ENCODE measurements around the gene ANXA11. TPM values are rescaled to one million over a fixed set of nuclear protein-coding genes. Genes with fewer than 3 reads are reported as not detected.
A peak's percentile ranks its signal among the peaks of the same experiment; 100 is the strongest.

Gene ANXA11
- total and polyA plus RNA-seq, 8 donors: 90.9 to 298 (median 103) TPM

DNA sequence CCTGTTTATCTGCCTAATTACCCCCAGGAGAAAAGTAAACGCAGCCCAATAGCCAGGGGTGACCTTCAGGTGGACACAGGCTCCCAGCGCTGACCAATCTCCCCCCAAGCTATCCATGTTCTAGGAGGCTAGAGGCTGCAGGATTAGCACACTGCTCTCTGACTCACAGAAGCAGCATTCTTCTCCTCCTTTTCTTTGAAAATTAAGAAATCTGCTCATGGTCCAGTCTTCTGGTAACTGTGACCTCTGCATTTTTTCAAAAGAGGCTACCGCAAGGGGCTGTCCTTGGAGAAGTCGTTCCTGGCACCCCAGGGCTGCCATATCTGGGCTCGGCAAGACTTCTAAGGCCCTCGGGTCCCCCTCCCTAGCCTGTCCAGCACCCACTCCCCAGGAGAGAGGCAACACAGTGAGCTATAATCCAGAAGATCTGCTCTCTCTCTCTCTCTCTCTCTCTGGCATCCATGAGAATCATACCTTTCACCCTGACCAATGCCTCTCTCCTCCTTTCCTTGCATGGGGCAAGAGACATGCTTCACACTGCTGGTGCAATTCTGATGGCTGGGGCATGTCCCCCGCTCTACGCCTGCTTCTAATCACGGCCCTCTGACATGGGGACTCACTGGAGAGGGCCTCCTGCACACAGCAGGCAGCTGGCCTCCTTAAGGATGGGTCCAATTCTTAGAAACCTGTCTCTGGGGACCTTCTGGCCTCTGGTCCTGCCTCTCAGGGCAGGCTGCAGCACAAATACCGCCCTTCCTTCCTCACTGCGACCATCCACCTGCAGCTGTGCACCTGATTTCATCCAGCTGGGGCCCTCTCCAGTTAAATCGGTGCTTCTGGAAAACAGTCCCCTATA is 27.3 kb downstream of the ANXA11 start:
- Histone ChIP-seq H3K27me3 (no peaks in the 10 kb centered on the region), H3K27ac (peak overlapping the region in 1 of 2 donors; percentile 33), H3K36me3 (peaks cover 0 to 18% of the 10 kb centered on the region in 2 donors), H3K4me1 (peaks cover under 1 to 44% of the 10 kb centered on the region in 2 donors), H3K4me3 (no peak overlapping the region), H3K9me3 (no peaks in the 10 kb centered on the region)
- DNase-seq (no peak), ATAC-seq (peak; percentile 46)
- intact Hi-C loops (cut with DNase I): no loop called here
- TF ChIP-seq, protein P1, sequence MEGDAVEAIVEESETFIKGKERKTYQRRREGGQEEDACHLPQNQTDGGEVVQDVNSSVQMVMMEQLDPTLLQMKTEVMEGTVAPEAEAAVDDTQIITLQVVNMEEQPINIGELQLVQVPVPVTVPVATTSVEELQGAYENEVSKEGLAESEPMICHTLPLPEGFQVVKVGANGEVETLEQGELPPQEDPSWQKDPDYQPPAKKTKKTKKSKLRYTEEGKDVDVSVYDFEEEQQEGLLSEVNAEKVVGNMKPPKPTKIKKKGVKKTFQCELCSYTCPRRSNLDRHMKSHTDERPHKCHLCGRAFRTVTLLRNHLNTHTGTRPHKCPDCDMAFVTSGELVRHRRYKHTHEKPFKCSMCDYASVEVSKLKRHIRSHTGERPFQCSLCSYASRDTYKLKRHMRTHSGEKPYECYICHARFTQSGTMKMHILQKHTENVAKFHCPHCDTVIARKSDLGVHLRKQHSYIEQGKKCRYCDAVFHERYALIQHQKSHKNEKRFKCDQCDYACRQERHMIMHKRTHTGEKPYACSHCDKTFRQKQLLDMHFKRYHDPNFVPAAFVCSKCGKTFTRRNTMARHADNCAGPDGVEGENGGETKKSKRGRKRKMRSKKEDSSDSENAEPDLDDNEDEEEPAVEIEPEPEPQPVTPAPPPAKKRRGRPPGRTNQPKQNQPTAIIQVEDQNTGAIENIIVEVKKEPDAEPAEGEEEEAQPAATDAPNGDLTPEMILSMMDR (IDR thresholded peaks at IDR 0.05): no peak

DNA sequence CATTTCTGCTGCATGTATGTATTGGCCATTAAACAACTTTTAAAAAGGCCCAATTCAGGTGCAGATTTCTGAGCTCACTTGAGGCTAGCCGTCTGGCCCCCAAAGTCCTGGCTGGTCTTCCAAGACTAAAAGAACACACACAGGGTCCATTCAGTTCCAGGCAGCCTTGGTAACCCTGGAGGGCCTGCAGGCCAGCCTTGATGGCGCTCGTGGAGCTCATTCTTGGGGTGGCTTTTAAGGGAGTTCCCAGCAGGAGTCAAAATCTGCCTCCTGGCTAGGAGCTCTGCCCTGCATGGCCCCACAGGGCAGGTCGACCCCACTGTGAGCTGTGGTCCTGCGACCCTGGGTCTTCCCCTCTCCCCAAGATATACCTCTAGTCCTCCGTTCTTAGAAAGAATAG is 28.8 kb downstream of the ANXA11 start:
- Histone ChIP-seq H3K4me1 (peaks cover 11 to 53% of the 10 kb centered on the region in 2 donors), H3K27ac (peak overlapping the region in 1 of 2 donors; percentile 29), H3K36me3 (peaks cover 0 to 33% of the 10 kb centered on the region in 2 donors), H3K27me3 (no peaks in the 10 kb centered on the region), H3K9me3 (no peaks in the 10 kb centered on the region), H3K4me3 (no peak overlapping the region)
- DNase-seq (no peak), ATAC-seq (no peak)
- TF ChIP-seq, protein P1 (IDR thresholded peaks at IDR 0.05): no peak
- intact Hi-C loops (cut with DNase I): no loop called here

GRCh38 chr10:80174641-80175395 is 30.5 kb downstream of the ANXA11 start:
- no peak for DNase-seq
- Histone ChIP-seq H3K4me1 (peaks cover 15 to 67% of the 10 kb centered on the region in 2 donors), H3K36me3 (peaks cover 0 to 40% of the 10 kb centered on the region in 2 donors), H3K27ac (no peak overlapping the region), H3K27me3 (no peaks in the 10 kb centered on the region), H3K9me3 (no peaks in the 10 kb centered on the region), H3K4me3 (no peak overlapping the region)
- no peak for ATAC-seq
- intact Hi-C loops (cut with DNase I): no loop called here
- TF ChIP-seq, protein P1 (IDR thresholded peaks at IDR 0.05): no peak

DNA sequence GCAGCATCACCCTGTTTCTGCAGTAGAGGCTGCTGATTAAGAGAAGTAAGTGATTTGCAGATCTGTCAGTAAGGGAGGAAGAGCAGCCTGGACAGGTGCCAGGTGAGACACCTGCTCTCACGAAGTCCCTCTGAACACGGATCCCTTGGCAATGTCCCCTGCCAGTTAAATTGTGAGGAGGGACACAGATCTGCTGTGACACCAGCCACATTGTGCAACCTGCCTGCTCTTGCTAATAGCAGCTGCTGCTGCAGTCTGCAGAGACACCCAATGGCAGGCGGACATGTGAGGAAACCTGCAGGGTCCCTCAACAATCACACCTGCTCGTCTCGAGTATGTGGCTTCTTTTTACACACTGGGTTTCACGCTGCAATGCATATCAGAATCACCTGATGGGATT is 31.9 kb downstream of the ANXA11 start:
- H3K9me3 ChIP-seq: no peaks in the 10 kb centered on the region
- H3K4me3 ChIP-seq: no peak overlapping the region
- H3K36me3 ChIP-seq: peaks cover 0 to 48% of the 10 kb centered on the region in 2 donors
- ATAC-seq (no peak), DNase-seq (no peak)
- TF ChIP-seq, protein P1 (IDR thresholded peaks at IDR 0.05): no peak
- H3K27me3 ChIP-seq: no peaks in the 10 kb centered on the region
- peaks cover 15 to 74% of the 10 kb centered on the region in 2 donors for H3K4me1 ChIP-seq
- intact Hi-C loops (cut with DNase I): no loop called here
- H3K27ac ChIP-seq: no peak overlapping the region

DNA sequence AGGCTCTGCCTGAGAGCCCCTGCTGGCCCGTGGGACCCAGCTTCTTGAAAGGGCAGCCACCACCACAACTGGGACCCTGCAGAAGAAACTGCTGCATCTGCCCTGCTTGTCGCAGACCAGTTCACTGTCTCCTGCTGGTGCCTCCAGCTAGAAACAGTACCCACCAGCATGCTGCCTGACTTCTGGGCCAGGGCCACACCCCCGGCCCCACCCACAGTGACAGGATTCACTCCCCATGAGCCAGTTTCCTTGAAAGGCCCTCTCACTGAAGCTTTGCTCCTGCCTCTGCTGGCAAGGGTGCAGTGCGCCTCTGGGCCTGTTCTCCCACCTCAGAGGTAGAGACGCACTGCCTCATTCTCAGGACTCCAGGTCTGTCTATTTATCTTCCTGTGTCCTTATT is 32.4 kb downstream of the ANXA11 start:
- Histone ChIP-seq H3K36me3 (peaks cover 0 to 54% of the 10 kb centered on the region in 2 donors), H3K9me3 (no peaks in the 10 kb centered on the region), H3K27me3 (no peaks in the 10 kb centered on the region), H3K4me1 (peaks cover 15 to 71% of the 10 kb centered on the region in 2 donors), H3K27ac (no peak overlapping the region), H3K4me3 (no peak overlapping the region)
- ATAC-seq: no peak
- intact Hi-C loops (cut with DNase I): no loop called here
- TF ChIP-seq, protein P1 (IDR thresholded peaks at IDR 0.05): no peak
- DNase-seq: no peak

All from left lung (tissue), 10 donors.